NK-92 treated with Interleukin-12 subunit alpha and Interleukin-12 subunit beta, amount 100 ng/mL, for 24 hours (cell line): ENCODE measurements around the gene LURAP1L.
A peak's percentile ranks its signal among the peaks of the same experiment; 100 is the strongest.

Experiments
- DNase-seq: peaks from one replicate; lab custom pipeline; 2025; lab: John Stamatoyannopoulos, UW

Gene LURAP1L

GRCh38 chr9:12776513-12777055 lies 1.8 kb downstream of the LURAP1L start:
- no peak for DNase-seq

DNA sequence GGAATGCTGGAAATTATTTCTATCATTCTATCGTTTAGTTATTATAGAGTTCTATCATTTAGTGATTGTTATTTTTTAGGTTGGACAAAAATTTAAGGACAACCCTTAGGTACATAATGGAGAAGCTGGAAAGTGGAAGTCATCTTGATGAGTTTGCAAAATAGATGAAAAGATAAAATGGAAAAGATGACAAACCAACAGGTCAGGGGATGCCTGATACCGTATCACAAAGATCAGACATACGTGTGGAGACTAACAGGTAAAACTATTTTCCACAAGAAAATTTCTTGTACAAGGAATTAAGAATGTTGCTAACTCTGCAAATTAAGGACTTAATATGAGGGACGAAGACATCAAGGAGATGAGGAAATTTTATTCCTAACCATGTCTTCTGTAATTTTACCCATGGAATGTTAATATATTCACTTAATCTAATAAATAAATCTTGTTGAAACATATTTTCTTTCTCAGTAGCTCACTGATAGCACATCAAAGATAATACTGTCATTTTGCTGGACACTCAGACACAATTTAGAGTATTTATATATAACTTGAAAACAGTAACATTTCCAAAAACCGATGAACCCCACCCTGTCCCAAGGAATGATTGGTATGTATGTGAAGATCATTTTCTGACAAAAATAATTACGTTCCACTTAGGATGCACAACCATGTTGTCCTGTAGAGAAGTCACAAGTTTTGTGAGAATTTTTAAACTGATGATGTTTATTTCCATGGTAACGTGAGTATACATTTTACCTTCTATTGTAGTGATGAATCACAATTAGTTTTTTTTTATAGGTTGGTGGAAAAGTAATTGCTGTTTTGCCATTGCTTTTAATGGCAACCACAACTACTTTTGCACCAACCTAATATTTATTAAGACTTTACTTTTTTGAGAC lies 2.6 kb downstream of the LURAP1L start:
- DNase-seq = no peak

DNA sequence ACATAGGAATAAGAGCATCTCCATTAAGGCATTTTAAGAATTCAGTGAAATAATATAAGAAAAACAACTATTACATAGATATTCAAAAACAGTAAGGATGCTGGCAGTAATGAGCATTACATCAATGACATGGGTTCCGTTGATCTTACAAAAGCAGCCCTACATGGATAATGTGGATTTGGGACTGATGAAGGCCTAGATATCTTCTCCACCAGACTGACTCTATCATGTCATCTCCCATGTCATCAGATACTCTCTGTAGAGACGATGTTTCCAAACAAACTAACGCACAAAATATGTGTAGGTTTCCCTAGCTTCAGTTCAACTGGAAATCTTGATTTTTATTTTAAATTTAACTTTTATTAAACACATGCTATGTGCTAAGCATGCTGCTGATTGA lies 3.6 kb downstream of the LURAP1L start:
- no peak for DNase-seq

- no peak for DNase-seq
Observed at GRCh38 chr9:12781226-12781733, 6.5 kb downstream of the LURAP1L start.

DNA sequence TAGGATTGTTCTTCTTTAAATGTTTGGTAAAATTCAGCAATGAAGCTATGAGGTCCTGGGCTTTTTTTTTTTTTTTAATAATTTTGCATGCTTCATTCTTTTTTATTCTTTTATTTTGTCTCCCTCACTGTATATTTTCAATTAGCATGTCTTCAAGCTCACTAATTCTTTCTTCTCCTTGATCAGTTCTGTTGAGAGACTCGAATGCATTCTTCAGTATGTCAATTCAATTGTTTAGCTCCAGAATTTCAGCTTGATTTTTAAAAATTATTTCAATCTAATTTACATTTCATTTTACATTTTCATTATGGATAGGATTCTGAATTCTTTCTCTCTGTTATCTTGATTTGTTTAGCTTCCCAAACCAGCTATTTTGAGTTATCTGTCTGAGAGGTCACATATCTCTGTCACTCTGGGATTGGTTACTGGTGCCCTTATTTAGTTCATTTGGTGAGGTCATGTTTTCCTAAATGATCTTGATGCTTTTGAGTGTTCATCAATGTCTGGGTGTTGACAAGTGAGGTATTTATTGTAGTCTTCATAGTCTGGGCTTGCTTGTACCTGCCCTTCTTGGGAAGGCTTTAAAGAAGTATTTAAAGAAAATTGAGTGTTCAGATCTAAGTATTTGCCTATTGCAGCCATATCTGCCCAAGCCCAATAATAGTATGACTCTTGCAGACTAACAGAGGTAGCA lies 9.1 kb downstream of the LURAP1L start:
- no peak for DNase-seq

- DNase-seq = peak; percentile 74
Observed at GRCh38 chr9:12784461-12785259, 9.8 kb downstream of the LURAP1L start.

- DNase-seq = peak; percentile 20
Observed at GRCh38 chr9:12785260-12785770, 10.5 kb downstream of the LURAP1L start.

- DNase-seq = no peak
Observed at GRCh38 chr9:12785941-12786340, 11.1 kb downstream of the LURAP1L start.

- no peak for DNase-seq
Observed at GRCh38 chr9:12790001-12790400, 15.2 kb downstream of the LURAP1L start.

GRCh38 chr9:12790883-12791282 lies 16.1 kb downstream of the LURAP1L start:
- no peak for DNase-seq

- DNase-seq = no peak
Observed at GRCh38 chr9:12794101-12794799, 19.4 kb downstream of the LURAP1L start.

- DNase-seq = no peak
Observed at GRCh38 chr9:12796601-12797000, 21.8 kb downstream of the LURAP1L start.

DNA sequence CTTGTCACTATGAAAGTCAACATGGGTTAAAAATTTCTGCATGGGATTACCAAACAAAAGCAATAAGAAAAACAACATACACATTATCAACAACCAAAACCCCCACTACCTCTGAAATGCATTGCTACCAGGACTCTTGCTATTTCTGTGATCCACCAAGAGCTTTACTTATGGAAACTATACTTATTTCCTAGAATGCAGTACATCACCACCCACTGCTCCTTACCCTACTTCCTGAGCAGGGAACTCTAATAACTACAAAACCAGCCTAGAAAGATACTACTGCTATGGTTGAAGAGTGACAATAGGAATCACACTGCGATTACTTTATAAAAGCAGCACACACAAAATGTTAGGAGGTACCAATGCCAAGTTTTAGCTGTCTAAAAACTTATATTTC lies 22.2 kb downstream of the LURAP1L start:
- DNase-seq = no peak

GRCh38 chr9:12798066-12798770 lies 23.4 kb downstream of the LURAP1L start:
- DNase-seq = no peak

- DNase-seq = no peak
Observed at GRCh38 chr9:12801187-12801586, 26.4 kb downstream of the LURAP1L start.

GRCh38 chr9:12801663-12802062 lies 26.8 kb downstream of the LURAP1L start:
- DNase-seq = no peak

DNA sequence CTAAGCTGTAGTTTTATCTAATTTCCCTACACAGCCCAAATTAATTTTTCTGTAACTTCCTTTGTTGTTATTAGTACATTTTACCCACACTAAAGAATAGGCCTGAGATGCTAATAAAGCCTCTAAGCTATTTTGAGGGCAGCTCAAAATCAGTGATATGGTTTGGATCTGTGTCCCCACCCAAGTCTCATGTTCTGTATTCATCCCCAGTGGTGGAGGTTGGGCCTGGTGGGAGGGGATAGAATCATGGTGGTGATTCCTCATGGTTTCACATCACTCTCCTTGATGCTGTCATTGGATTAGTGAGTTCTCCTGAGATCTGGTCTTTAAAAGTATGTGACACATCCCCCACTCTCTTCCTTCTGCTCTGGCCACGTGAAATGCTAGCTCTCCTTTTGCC lies 27.3 kb downstream of the LURAP1L start:
- no peak for DNase-seq

GRCh38 chr9:12808569-12808968 lies 33.7 kb downstream of the LURAP1L start:
- DNase-seq = no peak

DNA sequence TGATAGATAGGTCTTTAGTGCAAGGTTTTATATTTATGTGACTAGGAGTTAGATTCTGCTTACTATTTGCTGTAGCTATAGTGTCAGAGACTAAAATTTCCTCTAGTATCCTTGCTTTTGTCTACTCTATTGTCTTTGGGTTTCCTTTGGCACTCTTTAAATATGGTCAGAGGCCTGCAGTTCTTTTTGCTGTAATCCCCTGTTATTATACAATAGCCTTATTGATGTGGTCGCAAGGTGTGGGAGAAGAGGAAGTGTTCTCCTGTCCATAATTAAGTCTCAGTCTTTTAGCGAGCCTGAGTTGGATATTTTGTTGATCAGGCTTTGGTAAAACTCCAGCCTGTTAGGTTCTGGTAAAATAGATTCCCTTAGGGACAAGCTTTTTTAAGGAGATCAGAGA lies 34.9 kb downstream of the LURAP1L start:
- DNase-seq = no peak

DNA sequence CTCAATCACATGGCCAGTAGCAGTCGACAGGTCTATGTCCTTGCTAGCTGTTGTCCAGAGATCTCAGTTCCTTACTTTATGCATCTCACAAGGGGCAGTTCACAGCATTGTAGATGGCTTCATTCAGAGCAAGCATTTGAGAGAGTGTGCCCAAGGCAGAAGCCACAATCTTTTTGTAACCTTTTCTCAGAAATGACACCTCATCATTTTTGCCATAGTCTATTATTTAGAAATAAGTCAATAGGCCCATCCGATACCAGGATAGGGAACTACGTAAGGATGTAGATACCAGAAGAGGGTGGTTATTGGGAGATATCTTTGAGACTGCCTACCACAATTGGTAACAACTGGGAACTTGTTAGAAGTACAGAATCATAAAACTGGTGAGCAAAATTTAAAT lies 37.1 kb downstream of the LURAP1L start:
- DNase-seq = no peak

DNA sequence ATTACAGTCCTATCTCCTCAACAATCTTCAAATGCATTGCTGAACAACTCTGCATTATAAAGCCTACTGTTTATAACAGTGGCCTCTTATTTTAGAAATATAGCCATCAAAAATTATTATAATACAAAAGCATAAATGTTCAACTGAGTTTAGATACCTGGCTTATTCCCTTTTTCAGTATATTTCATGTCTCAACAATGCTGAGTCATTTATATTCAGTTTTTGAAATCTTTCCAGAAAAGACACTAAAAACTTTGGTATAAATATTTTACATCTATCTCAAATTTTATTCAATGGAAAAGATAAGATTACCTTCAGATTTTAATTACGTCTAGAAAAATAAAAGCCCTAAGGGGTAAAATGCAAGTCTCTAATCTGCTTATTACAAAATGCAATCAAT lies 37.9 kb downstream of the LURAP1L start:
- DNase-seq = no peak
